Cardiac fibroblast (primary cell): ENCODE results near the gene CYP4B1.
A peak's percentile ranks its signal among the peaks of the same experiment; 100 is the strongest.
"Not testable (repeated sequence)": the region's sequence is repeated elsewhere in the genome, so short reads cannot be mapped to it uniquely, and the experiment has no call there.

ENCODE experiments used
- DNase-seq, 2 donors: peaks; one replicate each; pipeline versions ENCODE4 v3.0.0 to v3.0.0-alpha.2; 2010; ENCODE audit warnings: low read depth in 2 of 2
- H3K4me3 ChIP-seq, 2 donors: replicated peaks in 1 of 2; 1 replicate in 1 of 2; 2 replicates in 1 of 2; pipeline ENCODE4 v1.5.1; 2011; ENCODE audit warnings: low read depth in 2 of 2, low read length in 2 of 2, mild to moderate bottlenecking in 2 of 2, moderate library complexity in 1 of 2
- CTCF ChIP-seq: IDR thresholded peaks from one replicate; pipeline ENCODE4 v1.5.1; 2011; ENCODE audit warnings: low read depth, mild to moderate bottlenecking, low read length, inconsistent platforms

The CYP4B1 gene

DNA sequence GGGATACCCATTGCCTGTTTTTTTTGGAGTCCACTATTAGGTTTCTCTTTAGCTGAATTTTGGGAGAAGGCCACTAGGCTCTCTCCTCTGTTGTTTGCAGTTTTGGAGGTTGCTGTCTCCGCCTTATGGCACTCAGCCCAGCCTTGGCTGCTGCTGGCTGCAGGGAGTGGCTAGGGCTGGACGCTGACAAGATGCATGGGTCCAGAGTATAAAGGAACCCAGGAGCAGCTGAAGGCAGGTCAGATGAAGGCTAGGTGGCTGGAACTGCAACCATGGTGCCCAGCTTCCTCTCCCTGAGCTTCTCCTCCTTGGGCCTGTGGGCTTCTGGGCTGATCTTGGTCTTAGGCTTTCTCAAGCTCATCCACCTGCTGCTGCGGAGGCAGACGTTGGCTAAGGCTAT is at the start of gene CYP4B1:
Gene CYP4B1, plus strand, starts transcription at position 237 of the 400 bp plus-strand sequence. Its CDS starts 36 bp downstream, at position 273.
- no peak for TF ChIP-seq CTCF
- H3K4me3 ChIP-seq = no peak within 1 kb of the TSS
- no peak for DNase-seq

- DNase-seq = no peak
- no peak for TF ChIP-seq CTCF
- no peak overlapping the region for H3K4me3 ChIP-seq
These were observed 49.4 kb upstream of the CYP4B1 start for GRCh38 chr1:46749404-46749803.

GRCh38 chr1:46749921-46750404 is 48.9 kb upstream of the CYP4B1 start:
- DNase-seq = peak in 1 of 2 donors; percentile 11
- no peak for TF ChIP-seq CTCF

DNA sequence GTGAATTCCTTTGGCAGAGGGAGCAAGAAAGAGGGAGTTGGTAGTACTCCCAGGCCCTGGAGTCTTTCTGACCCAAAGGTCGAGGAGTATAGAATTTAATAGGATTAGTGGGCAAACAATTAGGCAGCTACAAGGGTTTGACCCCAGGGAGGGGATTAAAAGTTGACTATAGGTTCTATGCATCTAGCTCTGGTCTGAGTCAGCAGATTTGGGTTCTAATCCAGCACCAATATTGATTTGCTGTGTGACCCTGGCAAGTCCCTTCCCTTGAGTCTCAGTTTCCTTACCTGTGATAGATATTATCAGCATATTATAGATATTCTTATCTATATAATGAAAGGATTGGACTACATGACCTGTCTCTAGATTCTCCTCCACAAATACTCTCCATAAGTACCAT is 44.9 kb upstream of the CYP4B1 start:
- TF ChIP-seq CTCF = no peak
- no peak for DNase-seq
- no peak overlapping the region for H3K4me3 ChIP-seq

More at GRCh38 chr1:46749921-46750404, 48.9 kb upstream of the CYP4B1 start:
- H3K4me3 ChIP-seq = no peak overlapping the region

- not testable (repeated sequence) for H3K4me3 ChIP-seq, DNase-seq
These were observed 44.1 kb upstream of the CYP4B1 start for GRCh38 chr1:46754707-46755106.

GRCh38 chr1:46755121-46755520 is 43.7 kb upstream of the CYP4B1 start:
- no peak overlapping the region for H3K4me3 ChIP-seq
- TF ChIP-seq CTCF = no peak
- DNase-seq = no peak

- no peak overlapping the region for H3K4me3 ChIP-seq
- no peak for TF ChIP-seq CTCF
- peak; percentile 27 to 37 for DNase-seq
These were observed 41.4 kb upstream of the CYP4B1 start for GRCh38 chr1:46757247-46757955.
